AG08395 (cell line): ENCODE data around the gene FKBP15.
"Not testable (repeated sequence)": the region's sequence is repeated elsewhere in the genome, so short reads cannot be mapped to it uniquely, and the experiment has no call there.

Experiments used
- DNase-seq: peaks from one replicate; pipeline ENCODE4 v3.0.0; 2012; ENCODE audit warnings: mixed read lengths, low spot score

The FKBP15 gene, protein sequence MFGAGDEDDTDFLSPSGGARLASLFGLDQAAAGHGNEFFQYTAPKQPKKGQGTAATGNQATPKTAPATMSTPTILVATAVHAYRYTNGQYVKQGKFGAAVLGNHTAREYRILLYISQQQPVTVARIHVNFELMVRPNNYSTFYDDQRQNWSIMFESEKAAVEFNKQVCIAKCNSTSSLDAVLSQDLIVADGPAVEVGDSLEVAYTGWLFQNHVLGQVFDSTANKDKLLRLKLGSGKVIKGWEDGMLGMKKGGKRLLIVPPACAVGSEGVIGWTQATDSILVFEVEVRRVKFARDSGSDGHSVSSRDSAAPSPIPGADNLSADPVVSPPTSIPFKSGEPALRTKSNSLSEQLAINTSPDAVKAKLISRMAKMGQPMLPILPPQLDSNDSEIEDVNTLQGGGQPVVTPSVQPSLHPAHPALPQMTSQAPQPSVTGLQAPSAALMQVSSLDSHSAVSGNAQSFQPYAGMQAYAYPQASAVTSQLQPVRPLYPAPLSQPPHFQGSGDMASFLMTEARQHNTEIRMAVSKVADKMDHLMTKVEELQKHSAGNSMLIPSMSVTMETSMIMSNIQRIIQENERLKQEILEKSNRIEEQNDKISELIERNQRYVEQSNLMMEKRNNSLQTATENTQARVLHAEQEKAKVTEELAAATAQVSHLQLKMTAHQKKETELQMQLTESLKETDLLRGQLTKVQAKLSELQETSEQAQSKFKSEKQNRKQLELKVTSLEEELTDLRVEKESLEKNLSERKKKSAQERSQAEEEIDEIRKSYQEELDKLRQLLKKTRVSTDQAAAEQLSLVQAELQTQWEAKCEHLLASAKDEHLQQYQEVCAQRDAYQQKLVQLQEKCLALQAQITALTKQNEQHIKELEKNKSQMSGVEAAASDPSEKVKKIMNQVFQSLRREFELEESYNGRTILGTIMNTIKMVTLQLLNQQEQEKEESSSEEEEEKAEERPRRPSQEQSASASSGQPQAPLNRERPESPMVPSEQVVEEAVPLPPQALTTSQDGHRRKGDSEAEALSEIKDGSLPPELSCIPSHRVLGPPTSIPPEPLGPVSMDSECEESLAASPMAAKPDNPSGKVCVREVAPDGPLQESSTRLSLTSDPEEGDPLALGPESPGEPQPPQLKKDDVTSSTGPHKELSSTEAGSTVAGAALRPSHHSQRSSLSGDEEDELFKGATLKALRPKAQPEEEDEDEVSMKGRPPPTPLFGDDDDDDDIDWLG

DNA sequence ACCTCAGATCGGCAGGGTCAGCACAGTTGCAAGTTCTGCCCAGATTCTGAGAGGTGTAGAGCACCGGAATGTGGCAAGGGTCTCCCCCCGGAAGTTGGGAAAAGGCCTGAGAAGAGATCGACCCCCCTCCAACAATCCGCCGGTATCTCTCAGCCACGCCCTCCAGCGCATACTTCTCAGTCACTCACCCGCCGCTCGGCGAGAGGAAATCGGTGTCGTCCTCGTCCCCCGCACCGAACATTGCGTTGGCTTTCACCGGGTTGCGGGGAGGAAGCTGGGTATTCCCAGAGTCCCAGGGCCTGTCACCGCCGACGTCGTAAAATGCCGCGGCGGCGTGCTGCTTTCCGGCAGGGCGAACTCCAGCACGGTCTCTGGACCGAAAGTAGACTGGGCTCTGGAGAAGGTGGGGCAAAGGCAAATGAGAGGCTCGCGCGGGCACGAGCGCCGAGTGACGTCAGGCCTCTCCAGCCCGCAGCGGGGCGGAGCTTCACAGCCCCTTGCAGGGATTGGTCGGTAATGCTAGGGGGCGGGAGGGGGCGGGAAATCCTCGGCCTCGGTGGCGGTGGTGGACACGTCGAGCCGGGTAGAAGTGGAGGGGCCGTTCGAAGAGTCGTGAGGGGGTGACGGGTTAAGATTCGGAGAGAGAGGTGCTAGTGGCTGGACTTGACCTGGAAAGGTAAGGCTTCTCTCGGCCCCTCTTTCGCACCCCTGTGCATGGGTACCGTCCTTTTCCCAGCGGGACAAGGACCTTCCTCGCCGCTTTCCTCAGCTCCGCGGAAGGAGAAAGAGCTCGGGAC is at the start of gene FKBP15, which contains the start of gene SLC31A1:
TSS of gene FKBP15 (minus strand) at position 275 of the 797 bp plus-strand sequence. CDS start at position 241, 34 bp downstream.
TSS of gene SLC31A1 (plus strand) at position 542 of the 797 bp plus-strand sequence. CDS start 34,605 bp downstream, outside the sequence.
- peak; percentile 99 for DNase-seq

DNA sequence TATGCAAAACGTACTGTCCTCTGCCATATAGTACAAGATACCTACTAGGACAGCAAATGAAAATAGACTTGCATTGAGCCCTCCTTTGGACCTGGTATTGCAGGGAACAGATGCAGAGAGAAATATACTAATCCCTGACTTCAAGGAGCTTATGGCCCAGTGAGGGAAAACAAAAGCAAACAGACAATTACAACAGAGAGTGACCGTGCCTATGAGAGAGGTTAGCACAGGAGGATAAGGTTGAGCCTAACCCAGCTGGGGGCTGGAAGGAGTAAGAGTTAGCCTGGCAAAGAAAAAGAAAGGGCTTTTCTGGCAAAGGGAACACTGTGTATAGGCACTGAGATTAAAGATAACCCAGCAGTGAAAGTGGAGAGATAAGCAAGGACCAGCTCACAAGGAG is 48.8 kb upstream of the FKBP15 start:
- no peak for DNase-seq

DNA sequence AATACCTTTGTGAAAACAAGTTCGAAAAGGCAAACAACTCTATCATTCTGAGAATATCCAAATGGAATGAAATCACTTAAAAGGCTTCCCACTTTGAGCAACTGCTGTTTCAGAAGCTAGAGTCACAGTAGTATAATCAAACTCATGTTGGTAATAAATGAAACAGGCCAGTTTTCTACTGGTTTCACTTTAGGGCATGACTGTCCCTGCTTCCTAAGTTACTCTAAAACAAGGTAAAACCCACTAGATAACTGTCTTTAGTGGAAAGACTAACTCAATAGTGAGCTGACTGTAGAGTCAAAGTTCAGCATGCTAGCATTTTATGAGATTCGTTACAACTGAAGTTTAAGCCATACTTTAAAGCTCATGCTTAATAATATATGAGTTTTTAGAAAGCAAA is 48.3 kb upstream of the FKBP15 start:
- no peak for DNase-seq

DNA sequence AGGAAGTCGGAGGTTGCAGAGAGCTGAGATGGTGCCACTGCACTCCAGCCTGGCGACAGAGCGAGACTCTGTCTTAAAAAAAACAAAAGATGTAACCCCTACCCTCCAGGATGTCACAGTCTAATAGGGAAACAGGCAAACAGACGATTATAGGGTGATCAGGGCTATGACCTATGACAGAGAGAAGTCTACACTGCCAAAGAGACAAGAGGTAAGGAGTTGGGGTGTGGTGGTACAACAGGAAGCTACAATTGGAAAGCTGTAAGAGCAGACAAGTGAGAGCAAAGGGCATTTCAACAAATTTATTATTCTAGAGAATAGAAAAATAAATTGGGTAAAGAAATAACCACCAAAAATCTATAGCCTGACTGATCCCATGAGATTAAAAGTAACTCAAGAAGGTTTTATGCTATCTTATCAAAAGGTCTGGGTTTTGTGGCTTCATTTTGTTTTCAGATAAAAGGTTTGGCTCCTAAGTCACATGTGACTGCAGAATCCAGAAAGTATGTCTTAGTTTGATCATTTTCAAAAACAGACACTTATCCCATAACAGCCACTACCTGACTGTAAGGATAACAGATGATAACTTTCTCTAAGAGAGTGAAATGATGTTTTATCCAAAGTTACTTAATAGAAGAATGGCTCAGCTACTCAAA is 47.0 kb upstream of the FKBP15 start:
- no peak for DNase-seq

DNA sequence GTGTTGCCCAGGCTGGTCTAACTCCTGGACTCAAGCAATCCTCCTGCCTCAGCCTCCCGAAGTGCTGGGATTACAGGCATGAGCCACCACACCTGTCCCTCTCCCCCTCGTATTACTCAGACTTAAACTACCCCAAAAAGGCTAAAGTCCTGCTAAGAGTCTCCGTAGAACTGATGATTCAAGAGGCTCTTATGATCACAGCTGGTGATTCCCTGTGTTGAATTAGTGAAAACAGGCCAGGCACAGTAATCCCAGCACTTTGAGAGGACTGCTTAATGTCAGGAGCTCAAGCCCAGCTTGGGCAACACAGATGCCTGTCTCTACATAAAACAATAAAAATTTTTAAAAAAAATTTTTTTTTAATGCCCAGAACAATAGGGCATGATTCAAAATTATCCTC is 45.1 kb upstream of the FKBP15 start:
- no peak for DNase-seq

DNA sequence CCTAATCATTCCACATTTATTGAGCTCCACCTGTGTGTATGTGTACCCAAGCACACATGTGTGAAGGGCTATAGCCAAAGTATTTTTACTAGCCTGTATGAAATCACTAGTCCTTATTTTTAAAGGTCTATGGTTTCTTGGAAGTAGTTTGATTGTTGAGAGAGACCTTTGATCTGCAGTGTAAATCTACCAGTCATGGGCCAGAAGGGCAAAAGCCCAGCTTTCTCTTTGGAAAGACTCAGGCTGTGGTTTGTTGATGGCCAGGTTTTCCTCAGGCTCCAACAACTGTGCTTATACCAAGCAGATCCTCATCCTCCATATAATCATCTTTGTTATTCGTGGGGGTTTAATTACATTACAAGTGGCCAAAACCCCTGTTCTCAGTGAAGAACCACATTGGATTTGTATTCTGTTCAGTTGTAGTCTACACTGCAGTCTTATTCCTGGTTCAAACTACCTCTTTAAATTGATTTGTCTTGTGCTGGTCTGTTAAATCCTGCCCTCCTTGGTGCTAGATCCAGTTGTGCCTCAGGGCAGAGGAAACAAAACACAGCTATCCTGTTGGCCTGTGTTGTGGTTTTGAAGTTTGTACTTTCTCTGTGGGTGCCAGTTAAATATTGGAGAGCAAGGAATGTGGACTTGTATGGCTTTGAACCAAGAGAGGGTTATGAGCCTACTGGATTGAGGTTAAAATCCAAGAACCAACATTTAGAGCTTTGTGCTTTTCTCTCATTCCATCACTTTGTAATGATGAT is 41.0 kb upstream of the FKBP15 start:
- no peak for DNase-seq

DNA sequence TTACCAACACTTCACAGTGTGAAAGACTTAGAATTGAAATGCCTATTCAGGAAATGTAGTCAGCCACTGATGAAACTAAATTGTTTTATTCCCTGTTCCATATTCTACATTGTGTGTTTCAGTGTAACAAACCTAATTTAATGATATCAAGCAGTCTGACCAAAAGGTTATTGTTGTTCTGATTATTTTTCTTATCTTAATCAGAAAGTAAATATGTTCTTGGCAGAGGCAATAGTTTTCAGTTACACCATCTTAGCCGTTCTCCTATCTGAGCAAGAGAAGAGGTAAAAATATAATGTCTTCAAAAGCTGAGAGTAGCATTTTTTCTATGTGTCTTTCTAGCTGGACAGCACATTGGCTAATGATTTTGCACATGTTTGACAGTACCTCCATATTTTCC is 37.2 kb upstream of the FKBP15 start:
- no peak for DNase-seq

DNA sequence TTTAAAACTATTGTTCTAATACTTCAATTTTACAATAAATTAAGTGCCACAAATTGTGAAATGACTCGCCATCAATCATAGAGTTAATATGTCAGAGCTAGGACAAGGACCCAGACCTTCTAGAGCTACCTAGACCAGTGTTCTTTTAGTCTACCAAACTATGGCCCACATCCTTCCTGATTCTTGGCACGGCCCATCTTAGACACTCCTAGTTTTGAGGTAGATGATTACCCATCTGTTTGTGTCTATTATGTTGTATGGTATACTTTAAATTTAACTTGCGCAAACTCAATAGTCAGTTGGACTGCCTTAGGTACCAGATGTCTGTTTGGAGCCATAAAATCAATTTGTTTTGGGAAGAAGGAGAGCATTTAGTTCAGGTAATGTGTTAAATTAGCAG is 36.8 kb upstream of the FKBP15 start:
- no peak for DNase-seq

DNA sequence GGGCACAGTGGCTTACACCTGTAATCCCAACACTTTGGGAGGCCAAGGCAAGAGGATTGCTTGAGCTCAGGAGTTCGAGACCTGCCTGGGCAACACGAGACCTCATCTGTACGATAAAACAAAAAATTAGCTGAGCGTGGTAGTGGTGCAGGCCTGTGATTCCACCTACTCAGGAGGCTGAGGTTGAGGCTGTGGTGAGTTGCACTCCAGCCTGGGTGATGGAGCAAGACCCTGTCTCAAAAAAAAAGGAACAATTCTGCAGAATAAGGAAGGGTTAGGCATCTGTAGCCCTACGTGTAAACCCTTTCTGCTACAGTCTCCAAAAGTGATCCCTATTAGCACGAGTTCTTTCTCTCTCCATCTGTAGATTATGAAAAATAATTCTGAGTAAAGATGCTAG is 34.4 kb upstream of the FKBP15 start:
- DNase-seq = no peak

DNA sequence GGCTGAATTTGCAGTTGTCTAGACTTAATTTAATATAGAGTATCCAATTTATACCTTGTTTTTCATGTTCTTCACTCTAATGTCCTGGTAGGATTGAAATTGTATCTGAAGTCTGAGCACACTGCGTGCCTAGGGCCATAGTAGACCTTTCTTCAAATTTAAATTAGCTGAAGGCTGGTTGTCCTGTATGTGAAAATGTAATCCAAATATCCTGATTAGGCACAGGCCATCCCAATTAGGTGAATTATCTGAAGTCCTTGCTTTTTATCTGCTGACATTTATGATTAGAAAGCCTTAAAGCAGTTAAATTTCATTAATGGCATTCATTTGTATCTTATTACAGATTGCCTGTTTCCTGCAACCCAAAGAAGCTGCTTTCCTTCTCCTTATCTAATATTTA is 33.9 kb upstream of the FKBP15 start:
- DNase-seq = no peak

DNA sequence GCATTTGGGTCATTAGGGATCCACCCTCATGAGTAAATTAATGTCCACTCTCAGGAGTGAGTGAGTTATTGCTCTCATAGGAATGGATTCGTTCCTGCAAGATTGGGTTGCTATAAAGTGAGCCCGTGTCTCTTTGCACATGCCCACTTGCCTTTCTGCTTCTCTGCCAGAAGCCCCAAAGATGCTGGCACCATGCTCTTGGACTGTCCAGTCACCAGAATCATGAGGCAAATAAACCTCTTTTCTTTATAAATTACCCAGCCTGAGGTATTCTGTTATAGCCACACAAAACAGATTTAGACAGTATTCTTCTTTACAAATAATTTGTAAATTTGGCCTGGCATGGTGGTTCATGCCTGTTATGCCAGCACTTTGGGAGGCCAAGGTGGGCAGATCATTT is 29.7 kb upstream of the FKBP15 start:
- no peak for DNase-seq

DNA sequence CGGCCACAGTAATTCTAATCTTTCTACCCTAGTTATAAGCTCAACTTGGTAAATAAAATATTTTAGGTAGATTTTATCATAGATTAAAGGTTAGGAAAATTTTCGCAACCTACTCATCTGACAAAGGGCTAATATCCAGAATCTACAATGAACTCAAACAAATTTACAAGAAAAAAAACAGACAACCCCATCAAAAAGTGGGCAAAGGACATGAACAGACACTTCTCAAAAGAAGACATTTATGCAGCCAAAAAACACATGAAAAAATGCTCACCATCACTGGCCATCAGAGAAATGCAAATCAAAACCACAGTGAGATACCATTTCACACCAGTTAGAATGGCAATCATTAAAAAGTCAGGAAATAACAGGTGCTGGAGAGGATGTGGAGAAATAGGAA is 28.6 kb upstream of the FKBP15 start:
- DNase-seq = not testable (repeated sequence)

DNA sequence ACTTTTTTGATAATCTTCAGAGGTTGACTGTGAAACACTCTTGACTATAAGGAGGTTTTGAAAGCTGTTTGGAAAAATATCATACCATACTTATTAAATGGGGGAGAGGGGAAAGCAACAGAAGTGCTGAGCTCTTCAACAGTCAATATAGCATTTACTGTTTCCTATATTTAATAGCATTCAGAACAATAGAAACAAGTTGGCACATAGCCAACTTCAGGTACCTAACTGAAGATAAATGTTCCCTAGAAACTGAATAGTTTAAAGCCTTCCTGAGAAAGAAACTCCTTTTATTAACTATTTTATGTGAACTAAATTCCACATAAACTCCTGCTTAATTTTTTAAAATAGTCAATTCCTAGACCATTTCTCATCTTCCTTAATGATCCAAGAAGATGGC is 26.6 kb upstream of the FKBP15 start:
- DNase-seq = no peak

DNA sequence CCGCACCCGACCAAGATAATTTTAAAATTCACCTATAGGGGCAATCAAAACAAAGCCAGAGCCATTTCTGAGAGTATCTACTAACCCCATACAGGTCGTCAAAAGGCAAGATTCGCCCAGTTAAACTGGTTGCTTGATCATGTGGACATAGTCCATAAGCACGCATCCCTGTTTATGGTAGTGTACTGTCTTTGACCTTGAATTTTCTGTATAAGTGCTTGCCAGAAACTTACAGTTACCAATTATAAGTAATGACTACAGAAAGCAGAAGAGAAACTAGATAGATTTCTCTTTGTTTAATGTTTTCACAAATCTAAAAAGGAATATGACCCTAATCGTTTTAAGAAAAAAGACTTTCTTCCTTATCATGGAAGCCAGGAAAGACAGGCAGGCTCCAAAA is 25.9 kb upstream of the FKBP15 start:
- no peak for DNase-seq

DNA sequence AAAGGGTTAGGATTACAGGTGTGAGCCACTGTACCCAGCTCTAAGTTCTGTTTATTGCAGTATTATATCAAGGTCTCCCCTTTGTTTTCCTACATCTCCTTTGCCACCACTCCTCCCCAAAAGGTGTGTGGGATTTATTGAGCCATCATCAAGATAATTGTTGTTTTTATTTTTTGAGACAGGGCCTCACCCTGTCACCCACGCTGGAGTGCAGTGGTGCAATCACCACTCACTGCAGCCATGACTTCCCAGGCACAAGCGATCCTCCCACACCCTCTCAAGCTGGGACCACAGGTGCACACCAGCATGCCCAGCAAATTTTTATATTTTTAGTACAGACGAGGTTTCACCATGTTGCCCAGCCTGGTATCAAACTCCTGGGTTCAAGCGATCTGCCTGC is 24.8 kb upstream of the FKBP15 start:
- DNase-seq = no peak

DNA sequence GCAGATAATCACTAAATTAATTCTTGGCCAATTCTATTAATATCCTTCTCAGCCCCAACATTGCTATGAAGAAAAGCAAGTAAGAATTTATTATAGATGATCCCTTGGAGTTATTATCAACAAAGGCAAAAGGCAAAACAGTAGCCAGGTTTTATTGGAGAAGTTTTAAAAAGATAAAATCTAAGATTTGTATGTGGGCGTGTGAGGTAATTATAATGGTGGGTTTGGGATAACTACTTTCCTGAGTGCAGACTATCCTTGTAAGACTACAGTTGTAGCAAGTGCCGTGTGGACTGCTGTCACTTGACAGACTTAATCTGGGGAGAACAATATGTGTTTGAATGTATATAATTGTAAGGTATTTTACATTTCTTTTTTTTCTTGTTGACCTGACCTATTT is 23.5 kb upstream of the FKBP15 start:
- DNase-seq = no peak

DNA sequence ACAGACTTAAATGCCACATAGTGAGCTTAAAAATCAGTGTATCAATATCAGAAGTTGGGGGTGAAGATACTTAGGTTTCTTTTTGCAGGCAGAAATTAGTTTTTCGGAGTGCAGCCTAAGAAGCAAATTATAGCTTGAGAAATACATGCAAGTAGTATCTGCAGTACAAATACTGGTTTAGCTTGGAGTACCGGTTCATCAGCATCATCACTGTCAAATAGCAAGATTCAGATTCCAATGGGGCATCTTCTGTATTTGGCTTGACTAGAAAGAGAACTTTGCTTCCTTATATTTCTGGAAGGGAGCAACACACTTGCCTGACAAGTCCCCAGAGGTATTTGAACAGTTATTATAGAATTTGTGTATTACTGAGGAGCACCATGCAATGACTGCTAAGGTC is 20.1 kb upstream of the FKBP15 start:
- DNase-seq = no peak

DNA sequence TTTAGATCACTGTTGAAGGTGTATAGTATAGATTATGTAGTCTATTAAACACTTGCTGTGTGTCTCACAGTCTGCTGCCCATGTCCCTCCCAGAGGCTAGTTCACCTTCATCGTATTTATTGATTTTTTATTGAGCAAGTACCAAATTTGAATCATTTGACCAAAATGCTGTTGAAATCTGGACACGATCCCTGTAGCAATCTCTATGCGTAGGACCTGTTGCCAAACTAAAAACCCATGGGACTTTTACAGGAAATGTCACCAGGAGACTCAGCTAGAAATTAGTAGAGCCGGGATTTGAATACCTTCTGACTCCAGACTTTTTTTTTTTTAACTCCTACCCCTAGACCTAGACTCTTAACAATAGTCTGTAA is 17.8 kb upstream of the FKBP15 start:
- no peak for DNase-seq

DNA sequence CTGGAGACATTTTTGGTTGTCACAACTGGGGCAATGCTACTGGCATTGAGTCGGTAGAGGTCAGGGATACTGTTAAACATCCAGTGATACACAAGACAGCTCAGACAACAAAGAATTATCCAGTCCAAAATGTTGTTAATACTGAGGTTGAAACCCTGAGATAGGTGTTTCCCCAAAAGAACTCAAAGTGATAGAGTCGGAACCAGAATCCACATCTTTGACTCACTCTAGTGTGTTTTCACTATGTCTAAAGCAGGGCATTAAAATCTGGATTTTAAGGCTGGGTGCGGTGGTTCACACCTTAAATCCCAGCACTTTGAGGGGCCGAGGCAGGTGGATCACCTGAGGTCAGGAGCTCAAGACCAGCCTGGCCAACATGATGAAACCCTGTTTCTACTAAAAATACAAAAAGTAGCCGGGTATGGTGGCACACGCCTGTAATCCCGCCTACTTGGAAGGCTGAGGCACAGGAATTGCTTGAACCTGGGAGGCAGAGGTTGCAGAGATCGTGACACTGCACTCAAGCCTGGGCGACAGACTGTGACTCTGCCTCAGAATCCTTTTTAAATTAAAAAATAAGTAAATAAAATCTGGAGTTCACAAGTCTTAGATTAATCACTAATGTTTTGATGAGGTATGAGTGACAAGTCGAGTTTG is 17.3 kb upstream of the FKBP15 start:
- no peak for DNase-seq

DNA sequence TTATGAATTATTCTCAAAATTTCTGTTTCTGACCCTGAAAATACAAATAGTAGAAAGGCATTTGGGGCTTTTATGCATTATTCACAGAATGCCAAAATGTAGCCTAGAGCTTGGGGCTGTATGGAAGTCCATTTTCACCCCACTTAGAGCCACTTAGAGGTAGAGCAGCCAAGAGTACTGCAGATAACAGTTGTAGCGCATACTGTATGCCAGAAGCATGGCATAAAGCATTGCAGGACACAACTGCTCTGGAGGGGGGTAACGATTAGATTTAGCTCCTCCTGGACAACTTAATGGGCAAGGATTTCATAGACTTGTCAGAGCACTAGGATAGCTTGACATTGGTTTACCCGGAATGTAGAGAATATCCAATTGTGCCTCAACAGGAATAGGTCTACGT is 15.9 kb upstream of the FKBP15 start:
- no peak for DNase-seq
